GM21529 (cell line): ENCODE data around the gene DDAH1.

Experiments used
- ATAC-seq: cut with Tn5 transposase; IDR thresholded peaks from one replicate; pipeline ENCODE4 v1.9.1; 2021; ENCODE audit not compliant: unreplicated experiment

DDAH1 gene

GRCh38 chr1:85311818-85312217 is 153.1 kb downstream of the DDAH1 start:
- ATAC-seq = no peak

GRCh38 chr1:85308833-85309350 is 156.1 kb downstream of the DDAH1 start:
- ATAC-seq = no peak

GRCh38 chr1:85307987-85308832 is 156.7 kb downstream of the DDAH1 start:
- ATAC-seq = peak; percentile 92

- ATAC-seq = no peak
These were observed 158.7 kb downstream of the DDAH1 start for GRCh38 chr1:85306236-85306635.

- ATAC-seq = no peak
These were observed 161.4 kb downstream of the DDAH1 start for GRCh38 chr1:85303440-85304162.

- ATAC-seq = no peak
These were observed 164.8 kb downstream of the DDAH1 start for GRCh38 chr1:85300140-85300539.

GRCh38 chr1:85297855-85298629 is 166.9 kb downstream of the DDAH1 start:
- peak; percentile 91 for ATAC-seq

- no peak for ATAC-seq
These were observed 167.5 kb downstream of the DDAH1 start for GRCh38 chr1:85297538-85297854.

GRCh38 chr1:85296980-85297379 is 168.0 kb downstream of the DDAH1 start:
- ATAC-seq = no peak

GRCh38 chr1:85295654-85296053 is 169.3 kb downstream of the DDAH1 start:
- no peak for ATAC-seq

GRCh38 chr1:85295006-85295431 is 169.9 kb downstream of the DDAH1 start:
- no peak for ATAC-seq

- no peak for ATAC-seq
These were observed 174.1 kb downstream of the DDAH1 start for GRCh38 chr1:85290826-85291225.

GRCh38 chr1:85289848-85290335 is 175.1 kb downstream of the DDAH1 start:
- ATAC-seq = peak; percentile 50

- peak; percentile 25 for ATAC-seq
These were observed 175.6 kb downstream of the DDAH1 start for GRCh38 chr1:85289207-85289847.

GRCh38 chr1:85284202-85284601 is 180.8 kb downstream of the DDAH1 start:
- no peak for ATAC-seq

GRCh38 chr1:85283475-85284199 is 181.3 kb downstream of the DDAH1 start:
- no peak for ATAC-seq

- ATAC-seq = no peak
These were observed 182.5 kb downstream of the DDAH1 start for GRCh38 chr1:85282424-85282823.

GRCh38 chr1:85280636-85281035 is 184.3 kb downstream of the DDAH1 start:
- ATAC-seq = no peak

GRCh38 chr1:85279458-85280080 is 185.4 kb downstream of the DDAH1 start:
- no peak for ATAC-seq
